H1 (cell line): Measurements from ENCODE around the gene FRMD4A.

ENCODE experiments used
- ATF3 ChIP-seq: IDR thresholded peaks from 2 replicates; pipeline ENCODE4 v1.6.1; 2011; ENCODE audit warnings: low read depth, mild to moderate bottlenecking, low read length; ENCODE audit not compliant: insufficient read depth
- CREB1 ChIP-seq: IDR thresholded peaks from 2 replicates; pipeline ENCODE4 v1.6.1; 2012; ENCODE audit warnings: inconsistent platforms
- CTCF ChIP-seq, 3 experiments: IDR thresholded peaks; 1 replicate in 2 of 3; 2 replicates in 1 of 3; pipeline versions ENCODE4 v1.5.1 to v1.6.1; 2011; ENCODE audit warnings: low read length in 3 of 3, mild to moderate bottlenecking in 3 of 3, inconsistent platforms in 2 of 3, low read depth in 1 of 3, moderate library complexity in 1 of 3; ENCODE audit not compliant: insufficient read depth in 1 of 3; ENCODE audit errors: control extremely low read depth in 1 of 3
- EGR1 ChIP-seq: IDR thresholded peaks from 2 replicates; pipeline ENCODE4 v1.6.1; 2011; ENCODE audit warnings: low read depth, low read length, borderline replicate concordance
- HDAC2 ChIP-seq, 2 experiments: fragments of 300-600 bp in 1 of 2; sonication (generic) in 1 of 2; IDR thresholded peaks; 2 replicates each; pipeline ENCODE4 v1.6.1; 2011 to 2012; ENCODE audit warnings: low read depth in 2 of 2, low read length in 2 of 2, mild to moderate bottlenecking in 2 of 2, moderate library complexity in 2 of 2, borderline replicate concordance in 1 of 2, inconsistent platforms in 1 of 2
- MAX ChIP-seq: IDR thresholded peaks from 2 replicates; pipeline ENCODE4 v1.6.1; 2012; ENCODE audit warnings: inconsistent platforms
- POLR2A ChIP-seq, 2 experiments: IDR thresholded peaks; 1 replicate in 1 of 2; 2 replicates in 1 of 2; pipeline ENCODE4 v1.6.1; 2011; ENCODE audit warnings: low read depth in 2 of 2, low read length in 2 of 2, mild to moderate bottlenecking in 2 of 2; ENCODE audit errors: control extremely low read depth in 1 of 2

- TF ChIP-seq CTCF (IDR thresholded peaks at IDR 0.05; ENCODE audit: control extremely low read depth in 1 of 3, insufficient read depth in 1 of 3, low read depth in 1 of 3, low read length in 3 of 3) = no peak
- TF ChIP-seq ATF3 = no peak
- TF ChIP-seq MAX = no peak
- no peak for TF ChIP-seq CREB1
- TF ChIP-seq EGR1 = no peak
- no peak for TF ChIP-seq HDAC2 (IDR thresholded peaks at IDR 0.05; ENCODE audit: borderline replicate concordance in 1 of 2, low read depth in 2 of 2, low read length in 2 of 2)
- no peak for TF ChIP-seq POLR2A (IDR thresholded peaks at IDR 0.05; ENCODE audit: control extremely low read depth in 1 of 2, low read depth in 2 of 2, low read length in 2 of 2)
Observed at GRCh38 chr10:13823096-13823708, 507.5 kb downstream of the FRMD4A start.
